ENCODE measurements around the gene SHANK3.

Gene SHANK3

DNA sequence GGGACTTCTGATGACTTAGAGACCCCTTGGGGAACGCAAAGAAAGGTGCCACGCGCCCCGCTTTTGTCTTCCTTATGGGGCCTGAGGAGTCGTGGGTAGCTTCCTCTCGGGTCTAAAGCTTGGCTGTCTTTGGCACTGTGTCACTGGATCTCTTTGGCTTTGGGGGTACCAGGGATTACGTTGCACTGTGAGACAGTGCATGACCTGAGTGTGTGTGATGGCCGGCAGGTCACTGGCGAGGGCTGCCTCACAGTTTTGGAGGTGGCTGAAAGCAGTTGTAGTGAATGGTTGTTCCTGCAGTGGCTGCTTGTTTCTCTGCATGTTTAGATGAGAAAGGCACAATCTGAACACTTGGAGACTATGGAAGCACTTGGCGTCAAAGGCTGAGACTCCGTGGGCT is 38.9 kb upstream of the SHANK3 start:
- no peak for TF ChIP-seq TAF1 (IDR thresholded peaks at IDR 0.05; ENCODE audit: borderline replicate concordance, insufficient read depth, low read length)

GRCh38 chr22:50635591-50635990 is 37.0 kb upstream of the SHANK3 start:
- TF ChIP-seq REST (IDR thresholded peaks at IDR 0.05; ENCODE audit: insufficient read depth in 1 of 2, low read depth in 2 of 2, low read length in 2 of 2) (no peak), FOXP2 (optimal IDR thresholded peaks at IDR 0.05; ENCODE audit: borderline replicate concordance, extremely low read depth, extremely low read length, insufficient read depth) (no peak), TAF1 (IDR thresholded peaks at IDR 0.05; ENCODE audit: borderline replicate concordance, insufficient read depth, low read length) (no peak), POLR2AphosphoS5 (IDR thresholded peaks at IDR 0.05; ENCODE audit: low read depth, low read length) (no peak), SIN3A (IDR thresholded peaks at IDR 0.05; ENCODE audit: borderline replicate concordance, insufficient read depth, low read length) (no peak)

DNA sequence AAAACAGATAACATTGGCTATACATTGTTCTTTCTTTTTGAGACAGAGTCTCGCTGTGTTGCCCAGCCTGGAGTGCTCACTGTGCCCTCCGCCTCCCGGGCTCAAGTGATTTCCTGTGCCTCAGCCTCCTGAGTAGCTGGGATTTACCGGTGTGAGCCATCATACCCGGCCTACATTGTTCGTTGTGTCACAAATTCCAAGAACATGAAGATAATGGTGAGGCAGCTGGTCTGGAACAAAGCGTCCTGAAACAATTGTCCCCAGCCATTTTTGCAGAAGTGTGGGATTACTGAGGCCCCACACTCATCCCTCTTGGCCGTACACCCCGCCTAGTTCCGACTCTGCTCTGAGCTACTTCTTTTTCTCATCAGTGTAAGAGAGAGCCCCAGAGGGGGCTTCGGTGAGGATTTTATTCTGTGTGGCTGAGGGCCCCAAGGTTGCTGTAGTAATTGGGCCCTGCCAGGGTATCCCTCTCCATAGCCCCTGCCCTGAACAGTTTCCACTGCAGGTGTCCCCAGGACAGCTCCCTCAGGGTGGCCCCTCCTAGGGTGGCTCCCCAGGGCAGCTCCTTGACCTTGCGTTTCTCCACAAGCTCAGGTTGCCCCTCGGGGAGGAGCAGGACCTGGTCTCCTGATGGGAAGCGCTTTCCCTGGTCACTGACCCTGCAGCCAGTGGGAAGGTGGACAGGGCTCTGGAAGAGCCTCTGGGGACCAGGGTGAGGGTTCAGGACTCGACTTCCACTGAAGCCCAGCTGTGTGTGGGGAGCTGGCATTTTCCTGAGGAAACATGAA is 31.6 kb upstream of the SHANK3 start:
- TF ChIP-seq REST (IDR thresholded peaks at IDR 0.05; ENCODE audit: insufficient read depth in 1 of 2, low read depth in 2 of 2, low read length in 2 of 2), result no peak
- no peak for TF ChIP-seq POLR2AphosphoS5 (IDR thresholded peaks at IDR 0.05; ENCODE audit: low read depth, low read length)
- TF ChIP-seq TAF1 (IDR thresholded peaks at IDR 0.05; ENCODE audit: borderline replicate concordance, insufficient read depth, low read length), result no peak
- no peak for TF ChIP-seq SIN3A (IDR thresholded peaks at IDR 0.05; ENCODE audit: borderline replicate concordance, insufficient read depth, low read length)
- TF ChIP-seq FOXP2 (optimal IDR thresholded peaks at IDR 0.05; ENCODE audit: borderline replicate concordance, extremely low read depth, extremely low read length, insufficient read depth), result no peak

DNA sequence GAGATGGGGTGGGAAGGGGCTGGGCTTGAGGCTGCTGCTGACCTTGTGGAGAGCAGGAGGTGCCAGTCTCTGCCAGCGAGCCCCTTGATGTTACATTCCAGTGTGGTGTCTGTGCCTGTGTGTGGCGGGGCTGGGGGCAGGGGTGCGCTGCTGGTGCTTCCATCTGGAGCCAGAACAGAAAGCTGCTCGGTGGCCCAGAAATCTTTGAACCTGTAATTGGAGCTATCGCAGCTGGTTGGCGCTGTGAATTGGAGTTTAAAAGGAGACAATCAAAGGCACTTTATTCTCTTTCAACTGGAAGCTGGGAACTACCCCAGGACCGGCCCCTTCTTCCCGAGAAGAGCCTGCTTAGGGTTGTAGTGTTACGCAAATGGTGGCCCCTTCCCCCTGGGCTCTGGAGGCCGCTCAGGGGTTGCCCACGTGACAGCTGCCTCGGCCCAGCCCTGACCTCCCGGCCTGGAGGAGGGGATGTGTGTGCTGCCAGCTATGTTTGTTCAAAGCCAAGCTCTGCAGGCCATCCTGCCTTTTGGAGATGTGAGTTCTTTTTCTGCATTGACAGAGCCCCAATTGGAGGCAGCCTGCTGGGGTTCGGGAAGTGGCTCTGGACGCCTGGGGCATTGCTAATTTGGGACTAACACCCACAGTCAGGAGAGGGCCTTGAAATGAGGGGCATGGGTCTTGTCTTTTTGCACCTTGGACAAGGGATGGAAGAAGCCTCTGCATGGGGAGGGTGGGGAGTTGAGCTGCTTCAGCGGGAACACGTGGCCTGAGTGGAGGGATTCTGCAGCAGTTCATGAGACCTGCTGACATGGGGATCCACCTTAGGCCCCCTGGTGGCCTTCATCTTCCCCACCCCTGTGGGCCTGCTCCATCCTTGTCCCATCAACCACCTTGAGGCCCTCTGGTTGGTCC is 30.7 kb upstream of the SHANK3 start:
- TF ChIP-seq POLR2AphosphoS5 (IDR thresholded peaks at IDR 0.05; ENCODE audit: low read depth, low read length) (no peak), REST (IDR thresholded peaks at IDR 0.05; ENCODE audit: insufficient read depth in 1 of 2, low read depth in 2 of 2, low read length in 2 of 2) (no peak), TAF1 (IDR thresholded peaks at IDR 0.05; ENCODE audit: borderline replicate concordance, insufficient read depth, low read length) (no peak), SIN3A (IDR thresholded peaks at IDR 0.05; ENCODE audit: borderline replicate concordance, insufficient read depth, low read length) (no peak), FOXP2 (optimal IDR thresholded peaks at IDR 0.05; ENCODE audit: borderline replicate concordance, extremely low read depth, extremely low read length, insufficient read depth) (no peak)

DNA sequence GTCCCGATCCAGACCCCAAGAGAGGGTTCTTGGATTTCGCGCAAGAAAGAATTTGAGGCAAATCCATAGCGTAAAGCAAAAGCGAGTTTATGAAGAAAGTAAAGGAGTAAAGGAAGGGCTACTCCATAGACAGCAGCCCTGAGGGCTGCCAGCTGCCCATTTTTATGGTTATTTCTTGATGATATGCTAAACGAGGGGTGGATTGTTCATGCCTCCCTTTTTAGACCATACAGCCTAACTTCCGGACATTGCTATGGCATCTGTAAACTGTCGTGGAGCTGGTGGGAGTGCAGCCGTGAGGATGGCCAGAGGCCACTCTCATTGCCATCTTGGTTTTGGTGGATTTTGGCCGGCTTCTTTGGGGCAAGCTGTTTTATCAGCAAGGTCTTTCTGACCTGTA is 19.4 kb upstream of the SHANK3 start:
- no peak for TF ChIP-seq SIN3A (IDR thresholded peaks at IDR 0.05; ENCODE audit: borderline replicate concordance, insufficient read depth, low read length)
- no peak for TF ChIP-seq POLR2AphosphoS5 (IDR thresholded peaks at IDR 0.05; ENCODE audit: low read depth, low read length)
- TF ChIP-seq REST (IDR thresholded peaks at IDR 0.05; ENCODE audit: insufficient read depth in 1 of 2, low read depth in 2 of 2, low read length in 2 of 2), result no peak
- TF ChIP-seq TAF1 (IDR thresholded peaks at IDR 0.05; ENCODE audit: borderline replicate concordance, insufficient read depth, low read length), result no peak
- no peak for TF ChIP-seq FOXP2 (optimal IDR thresholded peaks at IDR 0.05; ENCODE audit: borderline replicate concordance, extremely low read depth, extremely low read length, insufficient read depth)
